ENCODE data around the gene ARID5A. TPM values are rescaled to one million over a fixed set of nuclear protein-coding genes. Genes with fewer than 3 reads are reported as not detected.
"Not testable (repeated sequence)": the region's sequence is repeated elsewhere in the genome, so short reads cannot be mapped to it uniquely, and the experiment has no call there.

The ARID5A gene
- 10 to 100 TPM in 2 of 3 donors, 1 to 10 TPM in 1; 7.7 to 71.1 (median 63.3) TPM for polyA plus RNA-seq

- 1% methylated on average over 52 to 69 of the region's 69 CpGs for whole genome bisulfite sequencing, 3 donors
These were observed at the start of gene ARID5A for GRCh38 chr2:96536445-96537065. ARID5A (plus strand) TSS chr2:96536752; CDS start chr2:96536827, 75 bp downstream.

GRCh38 chr2:96489261-96489660 is 47.3 kb upstream of the ARID5A start:
- 83 to 92% (median 90%) methylated on average over 3 of the region's 3 CpGs for WGBS, 3 donors
- H3K27ac ChIP-seq (ENCODE audit: low read depth, low read length), result no peak overlapping the region

More at GRCh38 chr2:96536445-96537065, at the start of gene ARID5A:
- H3K27ac ChIP-seq (ENCODE audit: low read depth, low read length), result peak within 1 kb of the TSS; percentile 91

GRCh38 chr2:96489663-96490062 is 46.9 kb upstream of the ARID5A start:
- 50 to 95% (median 54%) methylated on average over 1 of the region's 1 CpG for WGBS, 3 donors
- no peak overlapping the region for H3K27ac ChIP-seq (ENCODE audit: low read depth, low read length)

- WGBS, 3 donors, result 92 to 100% (median 96%) methylated on average over 1 of the region's 1 CpG
- H3K27ac ChIP-seq (ENCODE audit: low read depth, low read length), result no peak overlapping the region
These were observed 44.6 kb upstream of the ARID5A start for GRCh38 chr2:96491860-96492497.

- no peak overlapping the region for H3K27ac ChIP-seq (ENCODE audit: low read depth, low read length)
- 72 to 87% (median 80%) methylated on average over 5 of the region's 5 CpGs for WGBS, 3 donors
These were observed 43.5 kb upstream of the ARID5A start for GRCh38 chr2:96493072-96493471.

GRCh38 chr2:96494188-96494587 is 42.4 kb upstream of the ARID5A start:
- WGBS, 3 donors, result 93 to 96% (median 96%) methylated on average over 1 of the region's 1 CpG

GRCh38 chr2:96495982-96496629 is 40.4 kb upstream of the ARID5A start:
- no peak overlapping the region for H3K27ac ChIP-seq (ENCODE audit: low read depth, low read length)
- 47 to 63% (median 61%) methylated on average over 6 of the region's 6 CpGs for WGBS, 3 donors

More at GRCh38 chr2:96494188-96494587, 42.4 kb upstream of the ARID5A start:
- no peak overlapping the region for H3K27ac ChIP-seq (ENCODE audit: low read depth, low read length)

- 80 to 86% (median 84%) methylated on average over 12 of the region's 12 CpGs for WGBS, 3 donors
- H3K27ac ChIP-seq (ENCODE audit: low read depth, low read length), result no peak overlapping the region
These were observed 38.5 kb upstream of the ARID5A start for GRCh38 chr2:96498021-96498431.

GRCh38 chr2:96498611-96499010 is 37.9 kb upstream of the ARID5A start:
- H3K27ac ChIP-seq (ENCODE audit: low read depth, low read length), result not testable (repeated sequence)
- 89 to 93% (median 91%) methylated on average over 6 of the region's 6 CpGs for WGBS, 3 donors

- 73 to 91% (median 85%) methylated on average over 15 of the region's 15 CpGs for WGBS, 3 donors
- no peak overlapping the region for H3K27ac ChIP-seq (ENCODE audit: low read depth, low read length)
These were observed 37.2 kb upstream of the ARID5A start for GRCh38 chr2:96499061-96499960.

- H3K27ac ChIP-seq (ENCODE audit: low read depth, low read length), result no peak overlapping the region
- 47 to 58% (median 53%) methylated on average over 61 to 64 of the region's 64 CpGs for WGBS, 3 donors
These were observed 36.0 kb upstream of the ARID5A start for GRCh38 chr2:96500385-96501066.

GRCh38 chr2:96501471-96501874 is 35.1 kb upstream of the ARID5A start:
- WGBS, 3 donors, result 29 to 72% (median 36%) methylated on average over 2 of the region's 2 CpGs
- no peak overlapping the region for H3K27ac ChIP-seq (ENCODE audit: low read depth, low read length)

GRCh38 chr2:96501886-96502810 is 34.4 kb upstream of the ARID5A start:
- H3K27ac ChIP-seq (ENCODE audit: low read depth, low read length), result no peak overlapping the region
- 74 to 85% (median 84%) methylated on average over 16 of the region's 16 CpGs for WGBS, 3 donors

- no peak overlapping the region for H3K27ac ChIP-seq (ENCODE audit: low read depth, low read length)
- WGBS, 3 donors, result 57 to 80% (median 77%) methylated on average over 13 of the region's 13 CpGs
These were observed 33.5 kb upstream of the ARID5A start for GRCh38 chr2:96502891-96503636.

- 71 to 90% (median 88%) methylated on average over 12 of the region's 12 CpGs for WGBS, 3 donors
- H3K27ac ChIP-seq (ENCODE audit: low read depth, low read length), result no peak overlapping the region
These were observed 32.8 kb upstream of the ARID5A start for GRCh38 chr2:96503637-96504243.

Measured in adipose tissue (tissue), 3 donors.